MM.1S (cell line): Measurements from ENCODE around the gene EIF2A.

Experiments
- EZH2 ChIP-seq: fragments of 300-600 bp; sonication (generic); optimal IDR thresholded peaks from 2 replicates; pipeline ENCODE3; 2017; ENCODE audit warnings: low read depth, mild to moderate bottlenecking, antibody characterized with exemption, low read length, mixed read lengths
- EZH2phosphoT487 ChIP-seq: fragments of 300-600 bp; sonication (generic); IDR thresholded peaks from 2 replicates; pipeline ENCODE4 v1.6.1; 2018; ENCODE audit warnings: antibody characterized with exemption, low read length
- TF ChIP-seq, protein P1 (sequence below): fragments of 300-600 bp; sonication (generic); IDR thresholded peaks from 2 replicates; pipeline ENCODE4 v1.5.1; 2016; ENCODE audit warnings: antibody characterized with exemption, low read length, mixed read lengths

DNA sequence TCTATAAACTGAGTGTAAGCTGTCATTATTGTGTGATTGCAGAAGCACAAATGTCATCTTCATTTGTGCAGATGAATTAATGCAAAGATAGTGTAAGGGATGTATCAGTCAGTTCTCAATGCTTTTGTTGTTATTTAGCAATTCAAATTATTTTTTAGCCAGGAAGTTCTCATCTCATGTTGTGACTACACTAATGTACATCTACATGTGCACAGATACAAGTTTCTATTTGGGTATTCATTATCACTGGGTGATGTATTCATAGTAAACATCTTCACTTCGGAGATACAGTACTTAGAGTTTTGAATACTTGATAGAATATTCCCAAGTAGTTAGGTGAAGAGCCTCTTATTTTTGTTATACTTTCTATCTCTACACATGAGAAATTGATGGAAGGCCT, 11.1 kb downstream of the EIF2A start:
- TF ChIP-seq, protein P1, sequence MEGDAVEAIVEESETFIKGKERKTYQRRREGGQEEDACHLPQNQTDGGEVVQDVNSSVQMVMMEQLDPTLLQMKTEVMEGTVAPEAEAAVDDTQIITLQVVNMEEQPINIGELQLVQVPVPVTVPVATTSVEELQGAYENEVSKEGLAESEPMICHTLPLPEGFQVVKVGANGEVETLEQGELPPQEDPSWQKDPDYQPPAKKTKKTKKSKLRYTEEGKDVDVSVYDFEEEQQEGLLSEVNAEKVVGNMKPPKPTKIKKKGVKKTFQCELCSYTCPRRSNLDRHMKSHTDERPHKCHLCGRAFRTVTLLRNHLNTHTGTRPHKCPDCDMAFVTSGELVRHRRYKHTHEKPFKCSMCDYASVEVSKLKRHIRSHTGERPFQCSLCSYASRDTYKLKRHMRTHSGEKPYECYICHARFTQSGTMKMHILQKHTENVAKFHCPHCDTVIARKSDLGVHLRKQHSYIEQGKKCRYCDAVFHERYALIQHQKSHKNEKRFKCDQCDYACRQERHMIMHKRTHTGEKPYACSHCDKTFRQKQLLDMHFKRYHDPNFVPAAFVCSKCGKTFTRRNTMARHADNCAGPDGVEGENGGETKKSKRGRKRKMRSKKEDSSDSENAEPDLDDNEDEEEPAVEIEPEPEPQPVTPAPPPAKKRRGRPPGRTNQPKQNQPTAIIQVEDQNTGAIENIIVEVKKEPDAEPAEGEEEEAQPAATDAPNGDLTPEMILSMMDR = no peak
- TF ChIP-seq EZH2 (no peak), EZH2phosphoT487 (no peak)
